Head of caudate nucleus (tissue), 42 donors: ENCODE data around the gene SC5D.

Experiments used
- DNase-seq, 42 donors: peaks; one replicate each; pipeline versions ENCODE4 v3.0.0 to v3.0.0-alpha.2; 2020 to 2021; ENCODE audit warnings: mixed read lengths in 7 of 42
- intact Hi-C: fragments of 100-400 bp; cut with DNase I; formaldehyde crosslinking; loops from one replicate; pipeline ENCODE4 v1.15.0; 2022

Gene SC5D, protein sequence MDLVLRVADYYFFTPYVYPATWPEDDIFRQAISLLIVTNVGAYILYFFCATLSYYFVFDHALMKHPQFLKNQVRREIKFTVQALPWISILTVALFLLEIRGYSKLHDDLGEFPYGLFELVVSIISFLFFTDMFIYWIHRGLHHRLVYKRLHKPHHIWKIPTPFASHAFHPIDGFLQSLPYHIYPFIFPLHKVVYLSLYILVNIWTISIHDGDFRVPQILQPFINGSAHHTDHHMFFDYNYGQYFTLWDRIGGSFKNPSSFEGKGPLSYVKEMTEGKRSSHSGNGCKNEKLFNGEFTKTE

GRCh38 chr11:121292495-121293287, at the start of gene SC5D:
Gene SC5D (plus strand): TSS chr11:121292771. CDS start chr11:121303376, 10,605 bp downstream.
- DNase-seq, result peak; percentile 90 to 98 (median 96)
- intact Hi-C loops, result no loop called here

DNA sequence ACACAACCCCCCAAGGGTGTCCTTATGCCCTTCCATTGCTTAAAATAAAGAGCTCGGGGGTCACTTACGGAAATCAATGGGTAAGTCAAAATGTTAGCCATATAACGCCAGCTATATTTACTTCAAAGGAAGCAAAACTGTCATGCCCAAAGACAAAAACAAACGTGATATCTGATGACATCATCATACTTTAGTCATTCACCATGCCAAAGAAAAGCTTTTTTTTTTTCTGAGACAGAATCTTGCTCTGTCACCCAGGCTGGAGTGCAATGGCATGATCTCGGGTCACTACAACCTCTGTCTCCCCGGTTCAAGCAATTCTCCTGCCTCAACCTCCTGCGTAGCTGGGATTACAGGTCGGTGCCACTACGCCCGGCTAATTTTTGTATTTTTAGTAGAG, 47.7 kb upstream of the SC5D start:
- no peak for DNase-seq
- intact Hi-C loops, result no loop called here

DNA sequence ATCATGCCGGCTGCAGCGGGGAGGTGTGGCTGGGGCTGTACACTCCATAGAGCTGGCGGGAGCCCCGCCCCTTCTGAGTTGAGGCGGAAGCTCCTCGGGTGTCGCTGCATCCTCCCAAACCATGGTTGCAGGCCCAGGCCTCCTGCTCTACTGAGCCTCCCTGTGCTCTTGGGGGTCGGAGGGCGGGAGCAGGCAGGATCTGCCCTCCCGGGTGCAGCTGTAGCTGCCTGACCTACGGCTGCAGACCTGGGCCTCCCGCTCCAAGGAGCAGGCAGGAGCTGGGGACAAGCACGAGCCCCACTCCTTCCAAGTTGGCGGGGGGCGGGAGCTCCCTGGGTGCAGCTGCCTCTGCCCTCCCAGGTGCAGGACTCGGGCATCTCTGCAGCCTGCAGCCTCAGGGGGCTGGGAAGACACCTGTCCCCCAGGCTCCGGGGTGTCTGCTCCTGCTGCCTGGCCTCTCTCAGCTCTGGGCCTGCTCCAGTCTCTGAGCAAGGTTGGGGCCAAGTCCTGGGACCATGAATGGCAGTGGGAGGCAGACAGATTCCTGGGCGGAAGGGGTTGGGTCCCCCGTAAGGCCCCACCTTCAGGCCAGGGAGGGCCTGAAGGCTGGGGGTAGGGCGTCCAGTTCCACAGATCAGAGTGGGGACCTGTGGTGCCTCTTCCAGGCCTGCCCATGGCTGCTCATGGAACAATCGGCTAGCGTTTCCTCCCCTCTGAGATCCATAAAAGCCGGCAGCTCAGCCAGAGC, 46.4 kb upstream of the SC5D start:
- DNase-seq, result no peak
- intact Hi-C loops, result no loop called here

GRCh38 chr11:121246769-121247035, 45.9 kb upstream of the SC5D start:
- intact Hi-C loops, result no loop called here

GRCh38 chr11:121248496-121248895, 44.1 kb upstream of the SC5D start:
- intact Hi-C loops, result no loop called here
- no peak for DNase-seq

More at GRCh38 chr11:121246769-121247035, 45.9 kb upstream of the SC5D start:
- DNase-seq, result no peak

GRCh38 chr11:121249039-121249663, 43.4 kb upstream of the SC5D start:
- DNase-seq, result peak in 2 of 42 donors; percentile 10 to 11
- intact Hi-C loops, result no loop called here

DNA sequence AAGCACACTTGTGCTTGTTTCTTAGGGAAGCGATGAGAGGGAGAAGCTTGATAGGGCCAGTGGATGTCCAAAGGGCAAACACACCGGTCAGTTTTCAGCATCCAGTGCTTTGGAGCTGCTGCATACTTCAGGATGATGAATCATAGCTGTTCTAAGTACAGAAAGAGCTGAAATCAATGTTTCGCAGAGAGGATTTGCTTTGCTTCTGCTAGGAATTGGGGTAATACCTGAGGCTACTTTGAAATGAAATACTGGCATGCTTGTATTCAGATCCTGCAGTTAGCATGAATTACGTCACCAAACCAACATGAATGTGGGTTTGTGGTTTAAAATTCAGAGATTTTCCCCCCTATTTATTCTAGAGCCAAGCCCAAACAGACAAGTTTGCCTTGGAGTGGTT, 41.7 kb upstream of the SC5D start:
- no peak for DNase-seq
- intact Hi-C loops, result no loop called here

DNA sequence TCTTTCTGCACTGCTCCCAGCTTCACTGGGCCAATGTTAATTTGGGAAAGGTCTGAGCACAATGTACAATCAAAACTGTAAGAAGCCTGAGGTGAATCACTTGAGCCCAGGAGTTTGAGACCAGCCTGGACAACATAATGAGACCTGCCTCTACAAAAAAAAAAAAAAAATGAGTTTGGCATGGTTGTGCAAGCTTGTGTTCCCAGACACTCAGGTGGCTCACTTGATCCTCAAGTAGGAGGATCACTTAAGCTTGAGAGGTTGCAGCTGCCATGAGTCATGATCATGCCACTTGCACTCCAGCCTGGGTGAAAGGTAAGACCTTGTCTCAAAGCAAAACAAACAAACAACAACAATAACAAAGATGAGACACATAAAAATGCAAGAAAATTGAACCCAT, 38.6 kb upstream of the SC5D start:
- DNase-seq, result no peak
- intact Hi-C loops, result no loop called here

GRCh38 chr11:121254756-121255155, 37.8 kb upstream of the SC5D start:
- no peak for DNase-seq
- intact Hi-C loops, result no loop called here

GRCh38 chr11:121255473-121256125, 37.0 kb upstream of the SC5D start:
- intact Hi-C loops, result no loop called here
- no peak for DNase-seq

DNA sequence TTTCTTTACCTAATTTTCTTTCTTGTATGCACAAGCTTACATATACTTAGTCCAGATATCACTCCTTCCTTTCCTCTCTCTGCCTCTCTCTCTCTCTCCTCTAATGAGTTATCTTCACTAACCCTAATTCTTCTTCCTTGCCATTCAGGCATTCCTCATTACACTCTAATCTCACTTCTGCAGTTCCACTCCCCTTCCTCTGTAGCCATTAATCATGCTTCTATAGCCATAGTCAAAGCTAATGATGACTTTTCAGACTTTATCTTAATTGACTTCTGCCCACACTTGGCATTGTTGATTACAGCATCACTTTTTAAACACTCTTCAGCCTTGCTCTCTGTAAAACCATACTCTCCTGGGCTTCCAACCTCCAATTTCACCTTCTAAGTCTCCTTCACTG, 35.3 kb upstream of the SC5D start:
- intact Hi-C loops, result no loop called here
- DNase-seq, result no peak

GRCh38 chr11:121257976-121258375, 34.6 kb upstream of the SC5D start:
- no peak for DNase-seq
- intact Hi-C loops, result no loop called here

DNA sequence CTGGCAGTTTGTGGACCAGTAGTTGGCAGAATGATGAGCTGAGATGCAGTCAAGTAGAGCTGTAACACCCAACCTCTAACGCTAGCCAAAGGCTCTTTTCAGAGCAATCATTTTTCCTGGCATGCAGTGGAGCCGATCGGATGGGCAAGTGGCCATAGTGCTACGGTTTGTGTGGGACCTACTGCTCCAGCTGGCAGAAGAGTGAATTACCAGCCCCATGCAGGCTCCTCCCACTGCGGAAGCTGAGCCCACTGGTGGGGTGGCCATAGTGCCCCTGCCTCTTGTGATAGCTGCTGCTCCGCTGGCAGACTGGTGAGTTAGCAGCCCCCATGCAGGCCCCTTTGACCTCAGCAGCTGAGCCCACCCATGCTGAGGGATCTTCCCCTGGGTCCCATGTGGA, 27.0 kb upstream of the SC5D start:
- intact Hi-C loops, result no loop called here
- DNase-seq, result no peak

- intact Hi-C loops, result no loop called here
- no peak for DNase-seq
Observed at GRCh38 chr11:121268581-121268980, 24.0 kb upstream of the SC5D start.

DNA sequence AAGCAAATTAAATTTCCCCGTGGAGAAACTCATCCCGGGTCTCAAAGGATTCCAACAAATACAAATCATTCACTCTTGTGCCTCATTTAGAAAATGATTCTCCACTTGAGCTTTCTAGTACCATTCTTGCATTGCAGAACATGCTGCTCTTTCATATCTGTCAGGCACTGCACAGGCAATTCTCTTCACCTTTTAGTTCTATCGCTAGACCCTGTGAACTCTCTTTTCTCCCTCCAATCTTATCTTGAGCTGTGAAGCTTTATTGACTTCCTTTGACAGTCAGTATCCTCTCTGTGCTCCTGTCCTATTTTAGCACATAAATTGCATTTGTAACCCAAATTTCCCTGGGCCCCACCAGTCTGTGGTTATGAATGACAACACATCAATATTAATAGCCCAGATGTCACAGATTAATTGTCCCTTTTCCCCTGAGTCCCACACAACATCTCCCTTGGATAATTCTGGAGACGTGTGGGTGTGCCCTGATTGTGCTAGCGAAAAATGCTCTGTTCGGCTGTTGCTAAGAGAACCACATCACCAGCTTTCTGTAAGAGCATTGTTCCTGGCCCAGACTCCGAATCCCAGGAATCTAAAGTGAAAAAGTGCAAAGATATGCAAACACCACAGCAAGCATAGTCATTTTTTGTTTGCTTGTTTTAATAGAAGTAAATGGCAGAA, 22.4 kb upstream of the SC5D start:
- peak in 32 of 42 donors; percentile 8 to 84 (median 58) for DNase-seq

GRCh38 chr11:121274332-121274991, 18.1 kb upstream of the SC5D start:
- DNase-seq, result no peak
- intact Hi-C loops, result no loop called here

More for the DNA sequence above, 22.4 kb upstream of the SC5D start:
- intact Hi-C loops, result no loop called here

DNA sequence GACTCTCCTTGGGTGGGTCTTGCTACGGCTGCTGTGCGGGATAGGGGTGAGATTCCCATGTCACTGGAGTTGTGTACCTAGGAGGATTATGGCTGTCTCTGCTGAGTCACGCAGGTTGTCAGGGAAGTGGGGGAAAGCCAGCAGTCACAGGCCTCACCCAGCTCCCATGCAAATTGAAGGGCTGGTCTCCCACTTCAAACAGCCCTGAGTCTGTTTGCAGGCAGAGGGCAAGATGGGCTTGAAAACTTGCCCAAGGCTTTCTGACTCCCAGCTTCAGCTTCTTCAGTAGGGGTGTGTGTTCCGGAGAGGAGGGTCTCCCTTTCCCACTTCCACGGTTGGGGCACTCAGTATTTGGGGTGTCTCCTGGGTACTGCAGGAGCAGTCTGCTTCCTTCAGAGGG, 10.9 kb upstream of the SC5D start:
- no peak for DNase-seq
- intact Hi-C loops, result no loop called here

- no peak for DNase-seq
- intact Hi-C loops, result no loop called here
Observed at GRCh38 chr11:121282386-121282785, 10.2 kb upstream of the SC5D start.
